Measurements from ENCODE around the gene MYO1B.

MYO1B gene

GRCh38 chr2:191240871-191241270 lies 4.3 kb upstream of the MYO1B start:
- TF ChIP-seq CTCF (conservative IDR thresholded peaks at IDR 0.05): no peak
- no peak overlapping the region for H3K27ac ChIP-seq

GRCh38 chr2:191241418-191241817 lies 3.8 kb upstream of the MYO1B start:
- TF ChIP-seq CTCF (conservative IDR thresholded peaks at IDR 0.05): no peak

GRCh38 chr2:191243154-191243553 lies 2.0 kb upstream of the MYO1B start:
- no peak for TF ChIP-seq CTCF (conservative IDR thresholded peaks at IDR 0.05)
- H3K27ac ChIP-seq: no peak overlapping the region

More at GRCh38 chr2:191241418-191241817, 3.8 kb upstream of the MYO1B start:
- H3K27ac ChIP-seq: no peak overlapping the region

- H3K27ac ChIP-seq: no peak overlapping the region
Observed at GRCh38 chr2:191244350-191244749, 854 bp upstream of the MYO1B start.

GRCh38 chr2:191245869-191246531 lies 796 bp downstream of the MYO1B start:
- TF ChIP-seq CTCF (conservative IDR thresholded peaks at IDR 0.05): no peak
- H3K27ac ChIP-seq: peak overlapping the region; percentile 84

More at GRCh38 chr2:191244350-191244749, 854 bp upstream of the MYO1B start:
- TF ChIP-seq CTCF (conservative IDR thresholded peaks at IDR 0.05): no peak

- TF ChIP-seq CTCF (conservative IDR thresholded peaks at IDR 0.05): no peak
- peak overlapping the region; percentile 84; the same call in 1 of the 2 replicates for H3K27ac ChIP-seq
Observed at GRCh38 chr2:191246820-191247380, 1.7 kb downstream of the MYO1B start.

- no peak for TF ChIP-seq CTCF (conservative IDR thresholded peaks at IDR 0.05)
- H3K27ac ChIP-seq: no peak overlapping the region
Observed at GRCh38 chr2:191247381-191248057, 2.3 kb downstream of the MYO1B start.
